Bronchial epithelial cell (primary cell): ENCODE results near the gene FN3KRP. TPM values are rescaled to one million over a fixed set of nuclear protein-coding genes. Genes with fewer than 3 reads are reported as not detected.

Experiments used
- DNase-seq: peaks from one replicate; pipeline ENCODE4 v3.0.0-alpha.2; 2010; ENCODE audit warnings: low read depth
- FAIRE-seq: peaks from 2 replicates; lab custom pipeline; 2011; peaks lifted over from hg19 to GRCh38; lab: Jason Lieb, UNC
- H3K27me3 ChIP-seq: 2 replicates; pipeline ENCODE4 v1.5.1; 2011; ENCODE audit warnings: low read length; ENCODE audit not compliant: control insufficient read depth, insufficient read depth
- H3K36me3 ChIP-seq: 2 replicates; pipeline ENCODE4 v1.5.1; 2011; ENCODE audit warnings: low read length; ENCODE audit not compliant: control insufficient read depth, insufficient read depth
- H3K4me3 ChIP-seq: 2 replicates; pipeline ENCODE4 v1.5.1; 2011; ENCODE audit warnings: mild to moderate bottlenecking, low read depth, low read length, control low read depth
- CTCF ChIP-seq: IDR thresholded peaks from 2 replicates; pipeline ENCODE4 v1.5.1; 2011; ENCODE audit warnings: mild to moderate bottlenecking, moderate library complexity, low read length, control low read depth, inconsistent platforms; ENCODE audit not compliant: insufficient read depth, severe bottlenecking
- total RNA-seq: library from RNA; depleted of rRNA; stranded (reverse); fragments of >200 nt; gene quantifications from 2 replicates; pipeline ENCODE4 v1.2.1, GENCODE V29; 2014

FN3KRP gene
- total RNA-seq, 1 donor from 2014 or later = 21.3 TPM

- no peak for TF ChIP-seq CTCF
Measured at GRCh38 chr17:82670661-82671450, 45.6 kb upstream of the FN3KRP start.

GRCh38 chr17:82674656-82675475 is 41.6 kb upstream of the FN3KRP start:
- Histone ChIP-seq H3K27me3 (no peaks in the 10 kb centered on the region), H3K4me3 (no peak overlapping the region), H3K36me3 (no peaks in the 10 kb centered on the region)
- FAIRE-seq = no peak
- no peak for DNase-seq
- TF ChIP-seq CTCF = no peak

More at GRCh38 chr17:82670661-82671450, 45.6 kb upstream of the FN3KRP start:
- FAIRE-seq (no peak), DNase-seq (no peak)
- Histone ChIP-seq H3K27me3 (no peaks in the 10 kb centered on the region), H3K4me3 (no peak overlapping the region), H3K36me3 (no peaks in the 10 kb centered on the region)

- TF ChIP-seq CTCF = no peak
- Histone ChIP-seq H3K36me3 (no peaks in the 10 kb centered on the region), H3K4me3 (no peak overlapping the region), H3K27me3 (no peaks in the 10 kb centered on the region)
- FAIRE-seq (no peak), DNase-seq (no peak)
Measured at GRCh38 chr17:82675476-82676245, 40.8 kb upstream of the FN3KRP start.

GRCh38 chr17:82677353-82677925 is 39.1 kb upstream of the FN3KRP start:
- Histone ChIP-seq H3K4me3 (no peak overlapping the region), H3K27me3 (no peaks in the 10 kb centered on the region), H3K36me3 (no peaks in the 10 kb centered on the region)
- FAIRE-seq (no peak), DNase-seq (no peak)
- TF ChIP-seq CTCF = no peak

- no peak for FAIRE-seq
- no peaks in the 10 kb centered on the region for H3K27me3 ChIP-seq
- no peak overlapping the region for H3K4me3 ChIP-seq
- TF ChIP-seq CTCF = no peak
- DNase-seq = no peak
- H3K36me3 ChIP-seq = no peaks in the 10 kb centered on the region
Measured at GRCh38 chr17:82678265-82678891, 38.1 kb upstream of the FN3KRP start.
